IMR-90 (cell line): Measurements from ENCODE around the gene CSAD. TPM values are rescaled to one million over a fixed set of nuclear protein-coding genes. Genes with fewer than 3 reads are reported as not detected.

Source experiments
- ATAC-seq: fragments of 200-7000 bp; cut with Tn5 transposase; 2 replicates; pipeline ENCODE4 v1.9.1; 2020; ENCODE audit warnings: low read depth, mild to moderate bottlenecking, moderate library complexity
- BruUV-seq: library from RNA; stranded (reverse); fragments of 400-500 nt; replicated peaks from 2 replicates; lab custom pipeline; 2021; lab: Mats Ljungman, UMichigan
- CTCF ChIA-PET: fragments of 300-600 bp; formaldehyde crosslinking; extraction: SDS; loops from one replicate; lab custom pipeline; 2021; ENCODE audit warnings: antibody characterized with exemption; lab: Yijun Ruan, JAX
- POLR2A ChIA-PET: fragments of 300-600 bp; sonication (Branson Sonifier 250); formaldehyde crosslinking; loops from one replicate; lab custom pipeline; 2022; ENCODE audit warnings: antibody characterized with exemption; ENCODE audit not compliant: unreplicated experiment; lab: Charles Lee
- DNase-seq: peaks from one replicate; pipeline ENCODE4 v3.0.0; 2013
- H2AFZ ChIP-seq: replicated peaks from 2 replicates; pipeline ENCODE3; 2013; ENCODE audit warnings: low read length, mild to moderate bottlenecking; ENCODE audit not compliant: poor library complexity
- H2AK5ac ChIP-seq: 2 replicates; pipeline ENCODE4 v1.6.1; 2013; ENCODE audit warnings: low read depth, low read length, inconsistent platforms
- H2AK9ac ChIP-seq: replicated peaks from 2 replicates; pipeline ENCODE3; 2013; ENCODE audit warnings: mild to moderate bottlenecking, low read depth, low read length, moderate library complexity; ENCODE audit not compliant: poor library complexity
- H2BK120ac ChIP-seq: 2 replicates; pipeline ENCODE4 v1.6.1; 2013; ENCODE audit warnings: low read depth, low read length, inconsistent platforms
- H2BK15ac ChIP-seq: 3 replicates; pipeline ENCODE4 v1.6.1; 2013; ENCODE audit warnings: low read depth, low read length, inconsistent platforms
- H2BK20ac ChIP-seq: 2 replicates; pipeline ENCODE4 v1.6.1; 2013; ENCODE audit warnings: low read depth, mild to moderate bottlenecking, inconsistent platforms, low read length, moderate library complexity
- H2BK5ac ChIP-seq: 2 replicates; pipeline ENCODE4 v1.6.1; 2013; ENCODE audit warnings: mild to moderate bottlenecking, low read depth, low read length, inconsistent platforms; ENCODE audit not compliant: poor library complexity, severe bottlenecking
- H3K14ac ChIP-seq: replicated peaks from 2 replicates; pipeline ENCODE4 v1.6.1; 2013; ENCODE audit warnings: low read depth, low read length, inconsistent platforms
- H3K18ac ChIP-seq: 2 replicates; pipeline ENCODE4 v1.6.1; 2013; ENCODE audit warnings: low read depth, low read length, control low read depth
- H3K23ac ChIP-seq: 2 replicates; pipeline ENCODE4 v1.6.1; 2013; ENCODE audit warnings: low read depth, low read length, inconsistent platforms
- H3K27ac ChIP-seq: 2 replicates; pipeline ENCODE4 v1.5.1; 2013; ENCODE audit warnings: mild to moderate bottlenecking, control low read depth, low read length; ENCODE audit not compliant: insufficient read depth
- H3K27me3 ChIP-seq: 2 replicates; pipeline ENCODE4 v1.6.1; 2013; ENCODE audit warnings: low read length; ENCODE audit not compliant: control insufficient read depth, insufficient read depth
- H3K36me3 ChIP-seq: 2 replicates; pipeline ENCODE4 v1.6.1; 2013; ENCODE audit warnings: low read length, mixed read lengths; ENCODE audit not compliant: control insufficient read depth, insufficient read depth
- H3K4ac ChIP-seq: 2 replicates; pipeline ENCODE4 v1.6.1; 2013; ENCODE audit warnings: low read depth, low read length, inconsistent platforms
- H3K4me1 ChIP-seq: 2 replicates; pipeline ENCODE4 v1.6.1; 2013; ENCODE audit warnings: low read length, mixed read lengths; ENCODE audit not compliant: control insufficient read depth, insufficient read depth
- H3K4me2 ChIP-seq: 2 replicates; pipeline ENCODE4 v1.6.1; 2013; ENCODE audit warnings: low read depth, mild to moderate bottlenecking, control low read depth, low read length, moderate library complexity
- H3K4me3 ChIP-seq: 2 replicates; pipeline ENCODE4 v1.5.1; 2013; ENCODE audit warnings: low read depth, mild to moderate bottlenecking, control low read depth, low read length, moderate library complexity; ENCODE audit not compliant: insufficient read depth
- H3K56ac ChIP-seq: 2 replicates; pipeline ENCODE4 v1.6.1; 2013; ENCODE audit warnings: low read length, inconsistent platforms; ENCODE audit not compliant: insufficient read depth; ENCODE audit errors: extremely low read depth
- H3K79me1 ChIP-seq, 2 experiments: 2 replicates each; pipeline ENCODE4 v1.6.1; 2013; ENCODE audit warnings: low read length in 2 of 2, inconsistent platforms in 1 of 2, low read depth in 1 of 2
- H3K9ac ChIP-seq: 2 replicates; pipeline ENCODE4 v1.6.1; 2013; ENCODE audit warnings: low read depth, low read length, control low read depth
- H3K9me1 ChIP-seq: 2 replicates; pipeline ENCODE4 v1.6.1; 2013; ENCODE audit warnings: low read length, inconsistent platforms; ENCODE audit not compliant: insufficient read depth
- H3K9me3 ChIP-seq: 2 replicates; pipeline ENCODE4 v1.6.1; 2013; ENCODE audit warnings: low read length; ENCODE audit not compliant: control insufficient read depth, insufficient read depth
- H4K20me1 ChIP-seq: 2 replicates; pipeline ENCODE4 v1.6.1; 2013; ENCODE audit warnings: low read length, inconsistent platforms; ENCODE audit not compliant: insufficient read depth
- H4K5ac ChIP-seq: 2 replicates; pipeline ENCODE4 v1.6.1; 2013; ENCODE audit warnings: mild to moderate bottlenecking, low read depth, low read length, control low read depth
- H4K8ac ChIP-seq, 2 experiments: 2 replicates each; pipeline ENCODE4 v1.6.1; 2013; ENCODE audit warnings: low read depth in 2 of 2, low read length in 2 of 2, control low read depth in 1 of 2, inconsistent platforms in 1 of 2
- H4K91ac ChIP-seq: 2 replicates; pipeline ENCODE4 v1.6.1; 2013; ENCODE audit warnings: low read depth, low read length, inconsistent platforms; ENCODE audit not compliant: insufficient read depth
- BHLHE40 ChIP-seq: fragments of 150-350 bp; IDR thresholded peaks from 2 replicates; pipeline ENCODE4 v1.6.1; 2016; ENCODE audit warnings: mild to moderate bottlenecking, low read depth, low read length
- CEBPB ChIP-seq: IDR thresholded peaks from 2 replicates; pipeline ENCODE4 v1.6.1; 2012; ENCODE audit warnings: low read depth, low read length, improper control_type of control experiment
- CHD1 ChIP-seq: IDR thresholded peaks from 2 replicates; pipeline ENCODE4 v1.6.1; 2012; ENCODE audit warnings: low read depth, low read length, improper control_type of control experiment
- CTCF ChIP-seq: conservative IDR thresholded peaks from 2 replicates; pipeline ENCODE4 v1.5.1; 2012; ENCODE audit warnings: mild to moderate bottlenecking, low read depth, low read length, improper control_type of control experiment
- ELK1 ChIP-seq: fragments of 150-350 bp; IDR thresholded peaks from 2 replicates; pipeline ENCODE4 v1.6.1; 2016; ENCODE audit warnings: low read depth, mild to moderate bottlenecking, low read length, moderate library complexity, borderline replicate concordance
- FOS ChIP-seq: fragments of 150-350 bp; IDR thresholded peaks from 2 replicates; pipeline ENCODE4 v1.6.1; 2016; ENCODE audit warnings: low read depth, low read length
- MAFK ChIP-seq: IDR thresholded peaks from 2 replicates; pipeline ENCODE4 v1.6.1; 2012; ENCODE audit warnings: low read depth, low read length, improper control_type of control experiment
- MAZ ChIP-seq: IDR thresholded peaks from 2 replicates; pipeline ENCODE4 v1.6.1; 2012; ENCODE audit warnings: low read depth, mild to moderate bottlenecking, low read length, improper control_type of control experiment, moderate library complexity, borderline replicate concordance
- MXI1 ChIP-seq: IDR thresholded peaks from 2 replicates; pipeline ENCODE4 v1.6.1; 2012; ENCODE audit warnings: low read depth, mild to moderate bottlenecking, low read length, moderate library complexity, borderline replicate concordance
- NFE2L2 ChIP-seq: fragments of 150-350 bp; IDR thresholded peaks from 2 replicates; pipeline ENCODE4 v1.6.1; 2016; ENCODE audit warnings: low read depth, mild to moderate bottlenecking, low read length
- POLR2A ChIP-seq: IDR thresholded peaks from 2 replicates; pipeline ENCODE4 v1.6.1; 2012; ENCODE audit warnings: mild to moderate bottlenecking, low read depth, low read length
- RAD21 ChIP-seq: IDR thresholded peaks from 2 replicates; pipeline ENCODE4 v1.6.1; 2012; ENCODE audit warnings: low read length, improper control_type of control experiment
- RCOR1 ChIP-seq: IDR thresholded peaks from 2 replicates; pipeline ENCODE4 v1.6.1; 2012; ENCODE audit warnings: mild to moderate bottlenecking, low read length, improper control_type of control experiment; ENCODE audit not compliant: insufficient replicate concordance
- RFX5 ChIP-seq: IDR thresholded peaks from 2 replicates; pipeline ENCODE4 v1.8.0; 2012; ENCODE audit warnings: low read depth, mild to moderate bottlenecking, low read length, moderate library complexity
- SMC3 ChIP-seq: fragments of 150-350 bp; IDR thresholded peaks from 2 replicates; pipeline ENCODE4 v1.6.1; 2016; ENCODE audit warnings: low read depth, mild to moderate bottlenecking, antibody characterized with exemption, low read length, moderate library complexity
- USF2 ChIP-seq: fragments of 150-350 bp; IDR thresholded peaks from 2 replicates; pipeline ENCODE4 v1.6.1; 2017; ENCODE audit warnings: mild to moderate bottlenecking, antibody characterized with exemption, low read length, low read depth
- WGBS, 2 experiments: methylation state at CpG; one replicate each; pipeline versions ENCODE4 v1.1.5 to v1.1.7; 2013; ENCODE audit warnings: missing lambda C conversion rate in 2 of 2; ENCODE audit not compliant: insufficient read length in 1 of 2; ENCODE audit errors: extremely low coverage in 2 of 2; 5-methylcytosine and 5-hydroxymethylcytosine counted together
- dilution Hi-C: fragments of 300-500 bp; cut with HindIII; formaldehyde crosslinking; loops from one replicate; pipeline ENCODE4 v1.14.3; 2018; ENCODE audit warnings: low sequenced_read_pairs; ENCODE audit not compliant: unreplicated experiment
- in situ Hi-C: fragments of 300-500 bp; cut with MboI; formaldehyde crosslinking; loops from 3 replicates; pipeline ENCODE4 v1.14.3; 2019; ENCODE audit warnings: low sequenced_read_pairs, inconsistent platforms, mixed read lengths
- intact Hi-C: fragments of 100-400 bp; cut with micrococcal nuclease; formaldehyde crosslinking; loops from 2 replicates; pipeline ENCODE4 v1.10.0; 2022
- polyA plus RNA-seq, 3 experiments: library from polyadenylated mRNA; depleted of rRNA; stranded (reverse); fragments of >200 nt; gene quantifications; 2 replicates each; pipeline ENCODE4 v1.2.3, GENCODE V29; 2012; ENCODE audit warnings: low replicate concordance in 1 of 3
- total RNA-seq: library from RNA; depleted of rRNA; stranded (reverse); fragments of >200 nt; gene quantifications from 2 replicates; pipeline ENCODE4 v1.2.3, GENCODE V29; 2012

Gene CSAD
- total and polyA plus RNA-seq, 2 of the 4 experiments (the other 2 are of a cell fraction), result 5.4 to 45.6 TPM

DNA sequence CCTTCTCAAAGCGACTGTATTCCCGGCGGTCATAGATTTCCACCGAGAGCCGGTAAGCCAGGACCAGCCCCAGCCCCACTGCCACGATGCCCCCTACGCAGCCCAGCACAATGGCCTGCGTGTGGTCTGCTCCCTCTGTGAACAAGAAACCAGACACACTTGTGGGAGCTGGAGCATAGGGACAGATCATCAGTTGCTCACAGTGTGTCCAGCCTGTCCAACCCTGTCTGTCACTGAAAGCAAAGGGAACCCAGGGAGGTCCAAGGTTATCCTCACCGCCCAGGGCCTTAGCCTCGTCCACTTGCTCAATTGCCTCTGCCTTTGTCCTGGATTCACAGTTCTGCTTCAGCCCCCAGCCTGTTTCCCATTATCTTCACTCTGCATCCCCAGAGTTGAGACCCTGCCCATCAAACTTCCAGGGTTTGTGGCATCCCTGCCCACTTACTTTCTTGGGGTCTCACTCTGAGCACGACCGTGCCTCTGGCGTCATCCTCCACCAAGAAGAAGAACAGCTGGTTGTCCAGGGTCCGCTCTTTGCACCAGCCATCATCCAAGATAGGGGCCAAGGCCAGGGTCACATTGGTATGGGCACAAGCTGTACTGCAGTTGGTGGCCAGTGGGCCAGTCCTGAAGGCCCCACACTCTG is 11.3 kb upstream of the CSAD start:
- Histone ChIP-seq H3K9me1 (peaks cover 14% of the 10 kb centered on the region), H3K36me3 (peaks cover 23% of the 10 kb centered on the region), H4K5ac (no peak overlapping the region), H3K4me1 (no peaks in the 10 kb centered on the region; the same call in 1 of the 2 replicates), H2BK120ac (no peak overlapping the region), H2BK15ac (no peak overlapping the region), H3K9me3 (no peaks in the 10 kb centered on the region), H2BK5ac (no peak overlapping the region), H2AK9ac (no peak overlapping the region), H3K27ac (no peak overlapping the region), H3K56ac (no peak overlapping the region), H3K4me3 (no peak overlapping the region), H3K18ac (no peak overlapping the region), H3K79me1 (peaks cover 0 to 13% of the 10 kb centered on the region in 2 experiments; a peak in 1 of 4 replicates), H3K4ac (no peak overlapping the region), H3K4me2 (no peak overlapping the region), H4K8ac (no peak overlapping the region), H3K9ac (no peak overlapping the region), H4K20me1 (no peaks in the 10 kb centered on the region), H3K23ac (no peak overlapping the region), H2BK20ac (no peak overlapping the region), H4K91ac (no peak overlapping the region), H2AFZ (no peak overlapping the region), H3K14ac (no peak overlapping the region; the same call in 1 of the 2 replicates), H3K27me3 (no peaks in the 10 kb centered on the region), H2AK5ac (no peak overlapping the region)
- no peak for TF ChIP-seq CEBPB
- TF ChIP-seq MXI1, result no peak
- no peak for TF ChIP-seq ELK1
- no peak for TF ChIP-seq USF2
- TF ChIP-seq RCOR1, result no peak
- no peak for TF ChIP-seq MAZ
- TF ChIP-seq SMC3, result no peak
- no peak for TF ChIP-seq BHLHE40
- no peak for TF ChIP-seq CTCF
- TF ChIP-seq RAD21, result no peak
- no peak for TF ChIP-seq POLR2A
- no peak for TF ChIP-seq MAFK
- TF ChIP-seq FOS, result no peak
- no peak for TF ChIP-seq CHD1
- no peak for TF ChIP-seq RFX5
- no peak for TF ChIP-seq NFE2L2
- dilution Hi-C loops (no loop called here), in situ Hi-C loops (no loop called here), intact Hi-C loops (no loop called here)
- POLR2A ChIA-PET, result no interaction called here
- DNase-seq (no peak), ATAC-seq (no peak)
- BruUV-seq, result no TSS peak
- WGBS, 2 experiments, result 83% methylated on average over 6 of the region's 14 CpGs; no CpG with 5 or more reads in 1 of the 2 experiments
- CTCF ChIA-PET, result no interaction called here
